Activated CD4-positive, alpha-beta T cell treated with anti-CD3 and anti-CD28 coated beads, Interleukin-2, Interleukin-6, amounts not matched to agents 100 ng/mL and 50 ng/mL, durations not matched to agents 16 hours and 8 hours (primary cell): Measurements from ENCODE around the gene CHMP2B.
A peak's percentile ranks its signal among the peaks of the same experiment; 100 is the strongest.
"Not testable (repeated sequence)": the region's sequence is repeated elsewhere in the genome, so short reads cannot be mapped to it uniquely, and the experiment has no call there.

Experiments used
- DNase-seq: peaks from one replicate; pipeline ENCODE4 v3.0.0-alpha.2; 2020

Gene CHMP2B

DNA sequence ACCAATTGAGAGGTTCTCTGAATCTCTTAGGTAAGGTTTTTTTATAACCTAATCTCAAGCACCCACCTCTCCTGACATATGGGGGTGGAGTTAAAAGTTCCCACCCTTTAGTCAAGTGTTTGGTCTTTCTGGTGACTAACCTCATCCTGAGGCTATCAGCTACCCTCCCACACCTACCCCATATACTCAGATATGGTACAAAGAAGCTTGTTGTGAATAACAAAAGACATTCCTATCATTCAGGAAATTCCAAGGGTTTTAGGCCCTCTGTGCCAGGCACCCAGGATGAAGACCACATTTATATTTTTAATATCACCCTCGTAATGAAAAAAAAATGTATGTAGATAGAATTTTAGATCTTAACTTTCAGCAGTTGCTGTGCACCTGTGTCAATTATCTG, 9.0 kb downstream of the CHMP2B start:
- no peak for DNase-seq

DNA sequence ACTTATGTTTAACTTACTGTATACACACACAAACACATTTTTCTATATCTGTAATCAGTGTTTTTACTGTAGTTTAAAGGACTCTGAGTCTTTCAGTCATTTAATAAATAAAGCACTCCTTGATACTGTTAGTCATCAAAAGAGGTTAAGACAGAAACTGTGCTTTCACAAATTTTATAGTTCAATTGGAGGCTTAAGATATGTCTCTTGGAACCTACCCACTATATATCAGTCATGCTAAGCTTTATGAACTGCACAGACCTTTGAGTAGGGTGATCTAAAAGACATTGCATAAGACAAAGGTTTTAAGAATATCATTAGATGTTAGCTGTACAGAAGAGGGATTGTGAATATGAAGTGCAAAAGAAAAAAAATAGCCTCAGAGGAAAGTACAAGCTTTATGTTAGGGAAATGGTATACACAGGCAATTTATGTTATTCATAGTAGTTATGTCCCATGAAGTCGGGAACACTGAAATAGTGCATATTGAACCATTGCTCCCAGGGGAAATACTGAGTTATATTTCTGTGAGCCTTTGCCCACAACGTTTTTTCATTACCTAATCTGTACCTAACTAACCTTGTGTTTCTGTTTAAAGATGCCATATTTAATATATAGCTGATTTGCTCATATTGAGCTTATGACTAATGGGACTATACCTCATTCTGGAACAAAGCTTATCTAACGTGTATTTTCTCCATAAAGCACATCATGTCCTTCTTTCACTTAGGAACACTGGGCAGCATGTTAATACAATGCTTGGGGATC, 19.7 kb downstream of the CHMP2B start:
- DNase-seq: no peak

DNA sequence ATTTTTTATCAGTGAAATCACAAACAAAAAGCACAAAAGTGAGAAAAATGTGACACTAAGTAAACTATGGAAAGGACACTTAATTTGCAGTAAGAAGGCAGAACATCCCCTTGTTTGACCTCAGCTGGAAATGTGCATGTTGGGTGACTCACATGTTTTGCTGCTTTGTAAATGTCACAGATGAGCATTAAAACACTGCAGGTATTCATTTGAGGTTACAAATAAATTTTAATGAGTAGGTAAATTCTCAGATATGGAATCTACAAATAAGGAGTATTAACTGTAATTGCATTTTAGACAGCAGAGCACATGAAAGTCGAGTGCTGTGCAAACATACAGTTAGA, 20.3 kb downstream of the CHMP2B start:
- no peak for DNase-seq

DNA sequence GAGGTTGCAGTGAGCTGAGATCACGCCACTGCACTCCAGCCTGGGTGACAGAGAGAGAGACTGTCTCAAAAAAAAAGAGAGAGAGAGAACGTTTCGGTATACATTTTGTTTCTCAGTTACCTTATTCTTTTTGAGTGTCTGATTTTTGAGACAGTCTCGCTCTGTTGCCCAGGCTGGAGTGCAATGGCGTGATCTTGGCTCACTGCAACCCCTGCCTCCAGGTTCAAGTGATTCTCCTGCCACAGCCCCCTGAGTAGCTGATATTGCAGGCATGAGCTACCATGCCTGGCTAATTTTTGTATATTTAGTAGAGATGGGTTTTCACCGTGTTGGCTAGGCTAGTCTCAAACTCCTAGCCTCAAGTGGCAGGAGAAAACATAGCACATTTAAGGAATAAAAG, 21.1 kb downstream of the CHMP2B start:
- not testable (repeated sequence) for DNase-seq

DNA sequence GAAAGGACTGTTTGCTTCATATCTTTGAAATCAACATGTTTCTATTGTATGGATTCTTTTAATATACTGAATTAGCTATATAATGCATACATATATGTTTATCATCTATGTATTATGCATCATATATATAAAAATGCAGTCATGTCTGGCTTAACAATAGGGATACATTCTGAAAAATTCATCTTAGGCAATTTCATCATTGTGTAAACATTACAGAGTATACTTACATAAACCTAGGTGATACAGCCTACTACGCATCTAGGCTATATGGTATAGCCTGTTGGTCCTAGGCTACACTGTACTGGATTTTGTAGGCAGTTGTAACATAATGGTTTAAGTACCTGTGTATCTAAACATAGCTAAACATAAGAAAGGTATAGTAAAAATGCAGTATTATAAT, 21.7 kb downstream of the CHMP2B start:
- no peak for DNase-seq

DNA sequence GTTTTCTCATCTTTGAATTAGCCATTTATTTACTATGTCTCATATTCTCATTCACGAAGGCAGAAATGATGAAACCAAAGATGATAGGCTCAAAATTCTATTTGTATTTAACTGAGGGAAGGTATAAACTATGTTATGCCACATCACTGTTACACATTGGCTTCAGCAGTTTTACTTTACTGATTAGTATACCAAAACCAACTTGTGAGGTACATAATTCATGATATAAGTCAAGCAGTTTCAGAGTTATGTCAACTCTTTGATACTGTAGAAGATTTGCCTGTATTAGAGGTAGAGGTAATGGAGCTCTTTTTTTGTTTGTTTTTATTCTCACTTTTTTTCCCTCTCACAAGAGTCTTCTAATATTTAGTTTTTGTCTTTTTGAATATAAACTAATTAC, 22.9 kb downstream of the CHMP2B start:
- no peak for DNase-seq

DNA sequence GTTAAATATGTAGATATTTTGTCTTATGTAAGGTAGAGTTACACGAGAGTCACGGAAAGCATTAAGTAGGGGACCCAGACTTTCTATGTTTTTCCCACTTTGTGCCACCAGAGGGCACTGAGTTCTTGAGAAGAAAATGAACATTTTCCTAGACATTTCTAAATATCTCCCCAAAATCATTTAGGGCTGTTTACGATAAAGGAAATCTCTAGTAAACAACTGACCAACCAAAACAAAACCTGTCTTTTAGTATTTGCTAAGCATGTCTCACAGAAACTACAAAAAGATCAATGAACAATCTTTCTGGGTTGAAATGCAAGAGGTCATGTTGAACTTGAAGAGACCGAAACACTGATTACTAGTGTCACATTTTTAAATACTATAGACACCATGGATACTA, 33.2 kb downstream of the CHMP2B start:
- DNase-seq: peak; percentile 51

DNA sequence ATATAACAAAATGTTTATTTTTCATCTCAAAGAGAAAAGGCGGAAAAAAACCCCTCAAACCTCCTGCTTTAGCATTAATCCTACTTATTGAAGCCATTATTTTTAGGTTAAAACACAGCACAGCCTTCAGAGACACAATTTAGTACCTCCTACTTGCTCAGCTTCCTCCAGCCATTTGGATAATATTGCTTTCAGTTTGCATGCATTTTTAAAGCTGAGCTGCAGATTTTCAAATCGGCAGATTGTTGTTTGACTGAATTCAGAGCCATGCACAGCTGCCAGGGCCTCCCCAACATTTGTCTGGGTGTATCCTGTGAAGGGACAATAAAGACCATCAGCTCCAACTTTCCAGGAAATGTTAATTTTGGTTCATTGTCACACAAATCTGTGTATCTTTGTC, 34.8 kb downstream of the CHMP2B start:
- no peak for DNase-seq

DNA sequence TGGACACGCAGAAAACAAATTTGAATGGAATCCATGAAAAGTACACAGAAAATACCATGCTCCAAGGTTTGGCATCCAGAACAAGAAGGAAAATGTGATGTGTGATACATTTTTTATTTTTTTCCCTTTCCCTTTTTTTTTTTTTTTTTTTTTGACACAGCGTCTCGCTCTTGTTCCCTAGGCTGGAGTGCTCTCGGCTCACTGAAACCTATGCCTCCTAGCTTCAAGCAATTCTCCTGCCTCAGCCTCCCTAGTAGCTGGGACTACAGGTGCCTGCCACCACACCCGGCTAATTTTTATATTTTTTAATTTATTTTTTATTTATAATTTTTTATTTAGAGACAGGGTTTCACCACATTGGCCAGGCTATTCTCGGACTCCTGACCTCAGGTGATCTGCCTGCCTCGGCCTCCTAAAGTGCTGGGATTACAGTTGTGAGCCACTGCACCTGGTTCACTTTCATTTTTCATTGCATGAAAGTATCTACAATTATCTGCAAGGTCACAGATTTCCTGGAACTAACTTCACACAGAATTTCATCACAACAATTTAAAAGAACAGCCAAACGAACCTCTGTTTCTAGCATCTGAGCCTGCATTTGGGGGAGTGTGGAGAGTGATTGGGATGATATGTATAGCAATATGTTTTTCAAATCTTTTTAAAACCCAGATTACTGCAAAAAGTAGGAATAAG, 41.0 kb downstream of the CHMP2B start:
- DNase-seq: peak; percentile 9

DNA sequence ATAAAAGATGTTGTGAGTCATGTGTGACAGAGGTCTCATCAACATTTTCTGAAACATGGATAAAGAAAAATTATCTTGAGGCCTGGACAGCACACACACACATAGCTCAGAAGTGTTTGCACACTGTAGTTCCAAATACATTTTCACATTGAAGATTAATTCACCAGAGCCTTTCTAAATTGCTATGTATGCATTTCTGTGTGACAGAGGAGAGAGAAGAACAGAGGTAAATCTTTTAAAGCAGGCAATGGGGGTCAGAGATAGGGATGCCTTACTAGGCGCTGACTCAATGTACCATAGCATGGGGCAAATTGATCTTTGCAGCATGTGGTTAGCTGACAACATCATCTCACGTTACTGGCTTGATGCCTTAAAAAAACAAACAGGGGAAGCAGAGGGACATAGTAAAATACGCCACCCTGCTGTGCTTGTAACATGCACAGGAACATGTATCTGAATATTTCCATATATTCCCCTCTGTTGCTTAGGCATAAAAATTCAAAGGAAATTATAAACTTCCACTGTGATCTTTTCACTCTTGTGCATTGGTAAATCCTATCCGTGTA, 41.6 kb downstream of the CHMP2B start:
- DNase-seq: peak; percentile 12

DNA sequence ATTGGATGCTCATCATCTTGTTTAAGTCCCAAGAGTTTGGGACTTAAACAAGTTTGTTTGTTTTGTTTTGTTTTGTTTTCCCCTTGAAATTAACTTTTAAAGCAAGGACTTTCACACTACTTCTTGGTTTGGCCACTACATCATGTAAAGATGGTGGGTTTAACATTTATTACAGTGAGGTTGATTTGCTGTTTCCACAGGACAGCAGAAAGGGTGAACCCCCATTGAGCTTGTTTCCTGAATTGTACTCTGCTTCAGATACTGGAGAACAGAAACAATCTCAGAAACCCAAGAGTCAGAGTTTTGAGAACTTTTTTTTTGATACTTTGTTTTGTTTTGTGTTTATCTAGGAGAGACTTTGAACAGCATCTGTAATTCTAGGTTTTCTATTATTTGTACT, 42.6 kb downstream of the CHMP2B start:
- no peak for DNase-seq

DNA sequence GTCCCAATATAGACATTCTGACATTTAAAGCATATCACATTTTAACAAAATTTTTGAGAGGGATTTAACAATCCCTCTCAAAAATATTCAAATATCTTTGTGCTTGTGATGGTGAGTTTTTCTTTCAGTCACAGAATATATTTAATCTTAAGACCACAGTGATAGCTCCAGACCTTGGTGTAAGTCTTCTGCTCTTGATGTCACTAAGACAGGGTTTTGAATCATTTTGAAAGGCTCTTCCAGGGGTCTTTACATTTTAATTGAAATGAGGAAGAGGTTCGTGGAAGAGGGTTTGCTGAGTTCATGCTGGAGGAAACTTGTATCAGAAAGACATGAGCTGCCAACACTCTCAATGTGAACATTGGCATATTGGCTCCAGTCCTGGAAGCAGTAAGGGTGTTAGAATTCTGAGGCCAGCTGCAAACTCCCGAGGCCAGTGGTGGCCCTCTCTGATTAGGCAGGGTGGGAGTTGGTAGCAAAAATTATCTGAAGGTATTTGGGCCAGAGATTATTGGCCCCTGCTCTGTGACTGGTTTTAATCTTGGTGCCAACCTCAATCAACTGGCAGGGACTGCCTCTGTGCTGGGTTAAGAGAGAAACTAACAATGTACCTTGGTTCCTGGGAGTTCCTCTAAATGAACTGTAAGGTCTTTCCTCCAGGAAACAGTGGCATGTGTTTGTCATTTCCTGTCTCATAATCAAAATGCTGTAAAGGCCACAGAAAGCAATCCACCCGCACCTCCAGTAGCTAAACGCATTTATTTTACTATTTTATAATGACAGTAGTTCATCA, 44.0 kb downstream of the CHMP2B start:
- peak; percentile 31 for DNase-seq

DNA sequence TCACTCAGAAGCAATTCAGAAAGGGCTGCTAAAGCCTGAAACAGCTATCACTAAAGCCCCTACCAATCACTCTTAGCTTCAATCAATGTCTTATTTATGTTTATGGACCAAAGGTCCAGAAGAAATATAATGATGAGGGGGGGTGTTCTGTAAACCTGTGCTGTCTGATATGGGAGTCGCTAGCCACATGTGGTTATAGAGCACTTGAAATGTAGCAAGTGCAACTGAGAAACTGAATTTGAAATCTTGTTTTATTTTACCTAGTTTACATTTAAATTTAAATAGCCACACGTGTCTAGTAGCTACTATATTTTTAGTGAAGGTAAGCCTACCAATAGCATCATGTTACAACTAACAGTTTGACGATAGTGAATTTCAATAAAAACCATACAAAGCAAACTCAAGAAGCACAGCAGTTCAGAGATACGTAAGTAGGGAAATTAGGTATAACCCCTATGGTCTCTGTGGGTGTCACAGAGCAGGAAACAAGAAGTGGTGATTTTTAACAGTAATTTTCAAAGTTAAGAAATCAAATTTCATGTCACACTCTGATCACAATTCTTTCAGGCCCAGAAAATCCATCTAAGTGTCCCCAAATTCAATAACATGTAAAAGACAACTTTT, 45.7 kb downstream of the CHMP2B start:
- DNase-seq: peak; percentile 11

DNA sequence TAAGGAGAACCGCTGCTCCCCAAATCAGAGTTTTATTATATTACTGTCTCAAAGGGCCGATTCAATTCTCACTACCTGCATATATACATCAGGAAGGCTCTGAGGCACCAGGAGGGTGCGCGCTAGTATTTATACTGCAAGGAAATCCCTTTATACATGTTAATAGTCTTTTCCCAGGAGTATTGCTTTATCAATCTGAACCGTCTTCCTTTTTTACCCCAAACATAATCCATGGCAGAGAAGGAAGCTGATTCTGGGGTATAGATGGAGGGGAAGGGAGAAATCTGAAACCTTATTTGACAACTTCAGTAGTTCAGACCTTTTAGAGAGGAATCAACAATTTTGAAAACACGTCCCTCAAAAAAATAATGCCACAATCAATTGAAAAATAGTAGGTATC, 49.4 kb downstream of the CHMP2B start, which contains the start of gene POU1F1:
TSS of gene POU1F1 (minus strand) at position 101 of the 400 bp plus-strand sequence. CDS start 122 bp downstream, outside the sequence.
- DNase-seq: no peak

DNA sequence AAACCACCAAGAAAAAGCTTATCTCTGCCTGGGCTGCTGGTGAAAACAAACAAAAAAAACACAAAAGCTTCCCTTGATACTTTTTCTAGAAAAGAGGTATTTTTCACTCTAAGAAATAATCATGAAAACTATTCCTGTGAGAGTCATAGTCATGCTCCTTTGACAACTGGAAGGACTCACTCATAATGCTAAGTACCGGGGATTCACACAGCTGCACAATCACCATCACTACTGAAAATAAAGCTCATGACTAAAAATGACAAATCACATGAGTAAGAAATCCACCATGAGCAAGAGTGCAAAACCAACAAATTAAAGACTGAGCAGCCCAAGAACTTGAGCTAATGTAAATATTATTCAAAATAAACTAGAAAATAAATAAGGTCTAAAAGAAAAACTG, 59.9 kb downstream of the CHMP2B start:
- peak; percentile 27 for DNase-seq

DNA sequence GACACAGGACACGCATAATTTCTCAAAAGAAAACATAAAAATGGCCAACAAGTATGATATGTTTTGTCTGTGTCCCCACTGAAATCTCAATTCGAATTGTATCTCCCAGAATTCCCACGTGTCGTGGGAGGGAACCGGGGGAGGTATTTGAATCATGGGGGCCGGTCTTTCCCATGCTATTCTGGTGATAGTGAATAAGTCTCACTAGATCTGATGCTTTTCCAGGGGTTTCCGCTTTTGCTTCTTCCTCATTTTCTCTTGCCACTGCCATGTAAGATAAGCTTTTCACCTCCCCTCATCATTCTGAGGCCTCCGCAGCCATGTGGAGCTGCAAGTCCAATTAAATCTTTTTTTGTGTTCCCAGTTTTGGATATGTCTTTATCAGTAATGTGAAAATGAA, 61.3 kb downstream of the CHMP2B start:
- no peak for DNase-seq

DNA sequence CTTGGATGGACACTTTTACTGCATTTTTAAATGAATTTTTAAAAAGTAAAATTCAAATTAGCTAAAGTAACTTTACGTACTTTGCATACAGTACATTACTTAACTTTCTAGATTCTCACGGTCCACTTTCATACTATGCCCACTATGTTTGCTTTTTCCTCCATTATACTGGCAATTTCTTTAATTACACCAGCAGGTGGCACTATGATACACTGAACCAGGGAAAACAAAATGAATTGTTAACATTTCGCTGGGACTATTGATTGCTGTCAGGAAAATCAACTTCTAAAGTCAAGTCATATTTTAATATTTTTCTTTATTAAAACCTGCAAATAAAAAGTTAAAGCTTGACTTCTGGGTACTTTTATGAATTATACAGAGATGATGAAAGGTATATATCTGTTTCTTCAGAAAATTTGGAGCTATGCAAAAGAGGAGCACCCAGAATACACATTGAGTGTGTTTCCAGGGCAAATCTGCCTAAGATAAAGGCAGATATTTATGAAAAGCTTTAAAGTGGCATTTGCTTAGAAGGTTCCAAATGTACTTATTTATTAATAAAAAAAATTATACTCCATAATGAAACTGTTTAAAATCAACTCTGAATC, 71.1 kb downstream of the CHMP2B start:
- DNase-seq: peak; percentile 51

DNA sequence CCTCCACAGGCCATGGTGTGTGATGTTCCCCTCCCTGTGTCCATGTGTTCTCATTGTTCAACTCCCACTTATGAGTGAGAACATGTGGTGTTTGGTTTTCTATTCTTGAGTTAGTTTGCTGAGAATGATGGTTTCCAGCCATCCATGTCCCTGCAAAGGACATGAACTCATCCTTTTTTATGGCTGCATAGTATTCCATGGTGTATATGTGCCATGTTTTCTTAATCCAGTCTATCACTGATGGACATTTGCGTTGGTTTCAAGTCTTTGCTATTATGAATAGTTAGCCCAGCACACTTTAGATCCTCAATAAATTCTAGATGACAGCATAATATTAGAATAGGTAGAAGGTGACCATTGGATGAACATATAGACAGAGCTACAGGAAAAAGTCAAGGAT, 77.9 kb downstream of the CHMP2B start:
- not testable (repeated sequence) for DNase-seq
